Measurements from ENCODE around the gene PRSS23.

- TF ChIP-seq CTCF (IDR thresholded peaks at IDR 0.05): no peak
- no peak for TF ChIP-seq POLR2A (IDR thresholded peaks at IDR 0.05)
- no peak for TF ChIP-seq EP300 (IDR thresholded peaks at IDR 0.05)
Measured at GRCh38 chr11:86795511-86795910, 4.8 kb upstream of the PRSS23 start.
